22Rv1 (cell line): ENCODE measurements around the gene CCNDBP1.
"Not testable (repeated sequence)": the region's sequence is repeated elsewhere in the genome, so short reads cannot be mapped to it uniquely, and the experiment has no call there.

ENCODE experiments used
- ZFX ChIP-seq: fragments of 450-650 bp; IDR thresholded peaks from 2 replicates; pipeline ENCODE4 v1.6.1; 2017; ENCODE audit warnings: antibody characterized with exemption, borderline replicate concordance
- TF ChIP-seq, protein P1 (sequence below): fragments of 450-650 bp; IDR thresholded peaks from 2 replicates; pipeline ENCODE4 v1.5.1; 2017; ENCODE audit warnings: mild to moderate bottlenecking

DNA sequence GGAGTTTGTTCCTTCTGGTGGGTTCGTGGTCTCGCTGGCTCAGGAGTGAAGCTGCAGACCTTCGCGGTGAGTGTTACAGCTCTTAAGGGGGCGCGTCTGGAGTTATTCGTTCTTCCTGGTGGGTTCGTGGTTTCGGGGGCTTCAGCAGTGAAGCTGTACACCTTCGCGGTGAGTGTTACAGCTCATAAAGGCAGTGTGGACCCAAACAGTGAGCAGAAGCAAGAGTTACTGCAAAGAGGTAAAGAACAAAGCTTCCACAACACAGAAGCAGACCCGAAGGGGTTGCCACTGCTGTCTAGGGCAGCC, 40.7 kb downstream of the CCNDBP1 start:
- TF ChIP-seq, protein P1, sequence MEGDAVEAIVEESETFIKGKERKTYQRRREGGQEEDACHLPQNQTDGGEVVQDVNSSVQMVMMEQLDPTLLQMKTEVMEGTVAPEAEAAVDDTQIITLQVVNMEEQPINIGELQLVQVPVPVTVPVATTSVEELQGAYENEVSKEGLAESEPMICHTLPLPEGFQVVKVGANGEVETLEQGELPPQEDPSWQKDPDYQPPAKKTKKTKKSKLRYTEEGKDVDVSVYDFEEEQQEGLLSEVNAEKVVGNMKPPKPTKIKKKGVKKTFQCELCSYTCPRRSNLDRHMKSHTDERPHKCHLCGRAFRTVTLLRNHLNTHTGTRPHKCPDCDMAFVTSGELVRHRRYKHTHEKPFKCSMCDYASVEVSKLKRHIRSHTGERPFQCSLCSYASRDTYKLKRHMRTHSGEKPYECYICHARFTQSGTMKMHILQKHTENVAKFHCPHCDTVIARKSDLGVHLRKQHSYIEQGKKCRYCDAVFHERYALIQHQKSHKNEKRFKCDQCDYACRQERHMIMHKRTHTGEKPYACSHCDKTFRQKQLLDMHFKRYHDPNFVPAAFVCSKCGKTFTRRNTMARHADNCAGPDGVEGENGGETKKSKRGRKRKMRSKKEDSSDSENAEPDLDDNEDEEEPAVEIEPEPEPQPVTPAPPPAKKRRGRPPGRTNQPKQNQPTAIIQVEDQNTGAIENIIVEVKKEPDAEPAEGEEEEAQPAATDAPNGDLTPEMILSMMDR: not testable (repeated sequence)
- not testable (repeated sequence) for TF ChIP-seq ZFX
